T-helper 2 cell (primary cell): ENCODE data around the gene DUSP22.

Experiments used
- DNase-seq, 5 experiments: peaks; one replicate each; pipeline versions ENCODE4 v3.0.0 to v3.0.0-alpha.2; 2012 to 2022

DUSP22 gene

DNA sequence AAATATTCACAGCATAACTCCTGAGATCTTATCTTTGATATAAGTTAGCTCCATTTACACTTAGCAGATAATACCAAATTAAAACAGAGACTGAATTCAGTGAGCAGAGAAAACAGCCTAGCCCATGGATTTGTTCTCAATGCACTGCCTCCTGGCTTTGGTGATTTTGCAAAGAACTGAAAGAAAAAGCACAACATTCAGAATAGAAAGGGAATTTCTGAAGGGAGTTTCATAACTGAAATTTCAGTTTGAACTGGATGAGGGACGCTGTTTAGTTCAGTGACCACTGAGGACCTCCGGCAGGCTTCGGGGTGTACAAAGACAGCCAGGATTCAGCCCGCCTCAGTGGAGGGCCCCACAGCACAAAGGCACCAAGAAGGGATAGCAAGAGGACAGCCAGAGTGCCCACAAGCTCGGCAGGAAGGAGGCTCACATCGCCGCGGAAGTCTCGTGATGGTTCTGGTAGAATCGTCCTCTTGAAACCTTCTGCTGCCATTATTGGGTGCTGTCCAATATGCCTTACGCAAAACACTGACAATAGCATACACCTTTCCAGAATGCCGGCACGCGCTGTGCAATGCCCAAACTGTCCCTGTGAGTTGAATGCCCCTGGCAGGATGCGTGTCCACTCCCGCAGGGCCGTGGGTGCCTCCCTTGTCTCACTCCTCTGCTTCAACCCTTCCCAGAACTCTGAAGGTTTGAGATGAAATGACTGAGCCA is 89.6 kb downstream of the DUSP22 start:
- no peak for DNase-seq

DNA sequence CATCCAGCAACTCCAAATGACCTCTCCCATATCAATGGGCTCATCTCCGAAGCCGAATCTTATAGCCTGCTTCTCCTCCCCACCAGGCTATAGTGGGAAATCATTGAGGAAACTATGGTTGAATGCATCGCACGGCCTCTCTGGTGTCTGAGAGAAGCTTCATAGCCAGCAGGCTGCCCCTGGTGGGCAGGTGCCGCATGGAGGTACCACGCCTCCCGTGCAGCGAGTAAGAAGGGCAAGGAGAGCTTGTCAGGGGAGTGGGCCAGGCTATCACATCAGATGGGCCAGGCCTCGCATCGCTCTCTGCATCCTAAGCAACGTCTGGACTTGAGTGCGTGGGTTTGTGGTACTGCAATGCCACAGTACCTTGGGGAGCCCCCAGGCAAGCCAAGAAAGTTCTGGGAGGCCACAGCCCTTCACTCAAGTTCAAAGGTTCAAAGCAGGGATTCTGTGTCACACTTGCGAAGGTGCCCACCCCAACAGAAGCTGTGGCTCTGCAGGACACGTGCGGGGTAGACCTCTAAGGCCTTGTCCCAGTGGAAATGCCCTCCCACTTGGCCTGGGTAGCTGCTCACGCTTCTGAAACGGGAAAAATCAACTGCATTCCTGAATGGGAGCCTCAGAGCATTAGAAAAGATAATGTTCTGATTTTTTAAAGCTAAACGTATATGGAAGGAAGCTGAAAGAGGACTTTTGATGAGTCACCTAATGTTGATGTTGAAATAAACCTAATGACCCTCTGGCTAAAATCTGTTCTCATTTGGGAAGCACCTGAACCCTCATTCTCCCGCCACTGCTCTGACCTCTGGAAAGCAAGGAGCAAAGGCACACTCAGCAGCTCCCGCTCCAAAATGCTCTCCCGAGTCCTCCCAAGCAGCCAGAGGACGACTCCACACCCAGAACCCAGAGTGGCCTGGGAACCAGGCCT is 90.9 kb downstream of the DUSP22 start:
- no peak for DNase-seq

GRCh38 chr6:383856-384255 is 91.6 kb downstream of the DUSP22 start:
- no peak for DNase-seq

- DNase-seq = no peak
Observed at GRCh38 chr6:384898-385297, 92.6 kb downstream of the DUSP22 start.

DNA sequence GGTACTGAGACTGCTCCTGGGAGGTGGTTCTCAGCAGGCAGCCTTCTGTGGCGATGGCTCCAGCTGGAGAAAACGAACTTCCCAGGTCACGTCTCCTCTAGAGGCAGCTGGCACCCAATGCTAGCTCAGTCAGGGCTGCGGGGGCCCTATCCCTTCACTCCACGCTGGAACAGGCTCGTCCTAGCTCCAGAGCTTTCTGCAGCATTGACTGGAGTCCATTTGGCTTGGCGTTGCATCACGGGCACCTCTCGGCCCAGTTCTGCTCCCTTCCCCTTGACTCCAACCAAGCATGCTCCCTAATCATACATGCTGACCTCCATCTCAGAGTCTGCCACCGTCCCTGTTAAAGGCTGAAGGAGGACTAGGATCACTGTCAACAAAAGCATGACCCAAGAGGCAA is 93.3 kb downstream of the DUSP22 start:
- no peak for DNase-seq

GRCh38 chr6:386688-387266 is 94.5 kb downstream of the DUSP22 start:
- DNase-seq = no peak

- no peak for DNase-seq
Observed at GRCh38 chr6:387293-387741, 95.0 kb downstream of the DUSP22 start.

- no peak for DNase-seq
Observed at GRCh38 chr6:388202-388903, 96.1 kb downstream of the DUSP22 start.

- no peak for DNase-seq
Observed at GRCh38 chr6:389143-389542, 96.9 kb downstream of the DUSP22 start.

DNA sequence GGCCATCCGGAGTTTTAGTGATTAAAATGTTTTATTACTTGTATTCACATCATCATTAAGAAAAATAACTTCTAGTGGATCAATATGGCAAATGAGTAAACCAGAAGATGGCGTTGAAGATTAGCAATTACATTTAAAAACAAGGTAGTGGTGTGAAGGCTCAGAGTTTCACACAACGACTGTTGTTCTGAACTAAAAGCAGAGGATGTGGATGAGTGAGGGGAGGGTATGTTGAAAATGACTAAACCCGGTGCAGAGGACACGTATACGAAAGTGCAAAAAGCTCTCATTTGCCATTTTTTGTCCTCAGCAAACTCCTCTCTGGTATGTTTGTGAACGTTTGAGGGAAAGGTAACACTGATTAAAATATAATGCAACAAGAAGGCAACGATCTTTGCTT is 97.3 kb downstream of the DUSP22 start:
- DNase-seq = peak in 1 of 5 experiments; percentile 97

DNA sequence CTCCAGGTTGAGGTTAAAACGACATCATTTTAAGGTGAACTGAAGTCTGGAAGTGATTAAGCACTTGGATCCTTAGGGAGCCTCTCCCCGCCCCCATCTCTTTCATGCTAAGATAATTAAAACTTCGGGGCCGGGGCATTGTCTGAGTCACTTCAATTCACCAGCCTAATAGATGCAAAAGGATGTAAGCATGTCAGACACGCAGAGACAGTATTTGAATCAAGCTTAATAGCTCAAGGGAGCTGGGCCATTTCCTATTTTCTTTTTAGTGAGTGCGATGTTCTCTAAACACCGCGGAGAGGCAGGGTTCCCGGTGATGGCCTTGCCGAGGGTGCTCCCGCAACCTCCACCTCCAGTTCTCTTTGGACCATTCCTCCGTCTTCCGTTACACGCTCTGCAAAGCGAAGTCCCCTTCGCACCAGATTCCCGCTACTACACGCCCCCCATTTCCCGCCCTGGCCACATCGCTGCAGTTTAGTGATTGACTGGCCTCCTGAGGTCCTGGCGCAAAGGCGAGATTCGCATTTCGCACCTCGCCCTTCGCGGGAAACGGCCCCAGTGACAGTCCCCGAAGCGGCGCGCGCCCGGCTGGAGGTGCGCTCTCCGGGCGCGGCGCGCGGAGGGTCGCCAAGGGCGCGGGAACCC is 98.7 kb downstream of the DUSP22 start:
- DNase-seq = peak in 1 of 5 experiments; percentile 81

- peak in 3 of 5 experiments; percentile 44 to 81 (median 69) for DNase-seq
Observed at GRCh38 chr6:391559-392440, 99.5 kb downstream of the DUSP22 start, which contains the start of gene IRF4. Gene IRF4, plus strand, starts transcription at chr6:391752. Its CDS starts 1,401 bp downstream, at chr6:393153.

DNA sequence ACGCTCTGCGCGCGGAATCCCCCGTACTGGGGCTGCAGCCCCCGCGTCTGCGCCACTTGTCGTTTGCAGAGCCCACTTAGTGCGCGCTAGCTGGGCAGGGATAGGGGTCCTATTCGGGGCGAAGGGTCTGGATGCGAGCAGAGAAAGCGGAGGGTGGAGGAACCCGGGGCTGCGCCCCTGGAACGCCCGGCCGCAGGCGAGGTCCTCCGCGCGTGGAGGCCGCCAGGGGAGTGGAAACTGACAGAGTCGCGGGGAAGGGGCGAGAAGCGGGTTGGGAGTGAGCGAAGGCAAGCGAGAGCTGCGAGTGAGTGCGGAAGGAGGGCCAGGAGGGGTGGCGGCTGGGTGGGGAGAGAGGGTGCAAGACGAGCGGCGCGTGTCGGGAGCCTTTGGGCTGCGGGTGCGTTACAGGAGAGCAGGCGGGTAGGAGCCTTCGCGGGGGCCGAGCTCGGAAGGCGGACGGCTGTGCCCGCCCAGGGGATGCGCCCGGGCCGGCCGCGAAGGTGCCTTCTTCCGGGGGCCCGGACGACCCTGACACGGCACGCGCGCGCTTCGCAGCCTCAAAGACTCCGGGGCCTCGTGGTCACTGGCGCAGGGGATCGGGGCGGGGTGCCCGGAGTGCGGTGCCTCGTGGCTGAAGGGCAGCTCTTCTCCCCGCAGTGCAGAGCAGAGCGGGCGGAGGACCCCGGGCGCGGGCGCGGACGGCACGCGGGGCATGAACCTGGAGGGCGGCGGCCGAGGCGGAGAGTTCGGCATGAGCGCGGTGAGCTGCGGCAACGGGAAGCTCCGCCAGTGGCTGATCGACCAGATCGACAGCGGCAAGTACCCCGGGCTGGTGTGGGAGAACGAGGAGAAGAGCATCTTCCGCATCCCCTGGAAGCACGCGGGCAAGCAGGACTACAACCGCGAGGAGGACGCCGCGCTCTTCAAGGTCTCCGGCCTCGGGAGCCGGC is 100.4 kb downstream of the DUSP22 start:
- peak in 2 of 5 experiments; percentile 22 to 72 for DNase-seq

- peak in 1 of 5 experiments; percentile 45 for DNase-seq
Observed at GRCh38 chr6:393391-394221, 101.3 kb downstream of the DUSP22 start.

DNA sequence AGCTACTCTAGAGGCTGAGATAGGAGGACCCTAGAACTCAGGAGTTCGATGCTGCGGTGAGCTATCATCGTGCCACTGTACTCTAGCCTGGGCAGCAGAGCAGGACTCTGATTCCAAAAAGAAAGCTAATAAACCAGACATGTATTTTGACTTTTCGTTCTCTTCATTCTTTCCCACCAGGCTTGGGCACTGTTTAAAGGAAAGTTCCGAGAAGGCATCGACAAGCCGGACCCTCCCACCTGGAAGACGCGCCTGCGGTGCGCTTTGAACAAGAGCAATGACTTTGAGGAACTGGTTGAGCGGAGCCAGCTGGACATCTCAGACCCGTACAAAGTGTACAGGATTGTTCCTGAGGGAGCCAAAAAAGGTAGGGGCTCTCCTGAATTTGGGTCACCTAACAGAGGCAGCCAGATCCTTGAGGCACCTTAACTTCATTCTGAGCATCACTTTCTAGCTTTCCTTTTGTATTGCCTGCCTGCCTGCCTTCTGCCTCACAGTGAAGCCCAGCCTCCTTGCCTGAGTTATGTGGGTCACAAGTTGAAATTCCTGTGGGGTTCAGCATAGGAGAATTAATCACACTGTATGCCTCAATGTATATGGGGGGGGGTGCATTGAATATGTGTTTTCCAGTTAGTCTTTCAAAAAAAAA is 102.5 kb downstream of the DUSP22 start:
- no peak for DNase-seq

DNA sequence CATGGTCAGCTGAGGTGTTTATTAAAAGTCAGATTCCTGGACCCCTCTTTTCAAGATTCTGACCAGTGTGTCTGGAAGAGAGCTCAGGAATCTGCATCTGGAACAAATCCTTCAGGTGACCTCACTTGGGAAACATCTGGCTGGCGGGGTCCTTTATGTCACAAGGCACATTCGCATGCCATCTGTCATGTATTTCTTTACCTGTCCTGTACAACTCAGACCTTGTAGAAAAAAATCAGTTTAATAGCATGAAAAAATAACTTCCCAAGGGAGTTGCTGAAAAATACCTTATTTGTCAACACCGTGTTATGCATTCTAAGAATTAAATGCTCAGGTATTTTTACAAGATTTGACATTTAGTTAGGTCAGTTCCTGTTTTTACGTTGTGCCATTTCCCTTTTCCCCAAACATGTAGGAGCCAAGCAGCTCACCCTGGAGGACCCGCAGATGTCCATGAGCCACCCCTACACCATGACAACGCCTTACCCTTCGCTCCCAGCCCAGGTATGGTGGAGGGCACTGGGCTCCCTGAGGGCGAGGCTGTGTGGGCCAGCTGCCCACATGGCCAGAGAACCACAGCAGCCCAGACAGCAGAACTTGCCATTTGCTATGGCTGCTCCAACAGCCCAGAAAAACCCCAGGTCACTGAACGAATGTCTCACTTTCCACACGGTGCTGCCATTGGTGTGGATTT is 103.3 kb downstream of the DUSP22 start:
- no peak for DNase-seq

DNA sequence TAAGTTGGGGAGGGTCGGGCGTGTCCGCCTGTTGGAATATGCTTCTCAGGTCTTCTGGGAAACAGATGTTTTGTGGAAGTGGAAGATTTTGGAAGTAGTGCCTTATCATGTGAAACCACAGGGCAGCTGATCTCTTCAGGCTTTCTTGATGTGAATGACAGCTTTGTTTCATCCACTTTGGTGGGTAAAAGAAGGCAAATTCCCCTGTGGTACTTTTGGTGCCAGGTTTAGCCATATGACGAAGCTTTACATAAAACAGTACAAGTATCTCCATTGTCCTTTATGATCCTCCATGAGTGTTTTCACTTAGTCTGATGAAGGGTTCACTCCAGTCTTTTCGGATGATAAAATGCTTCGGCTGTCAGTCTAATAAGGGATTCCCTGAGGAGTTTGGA is 103.8 kb downstream of the DUSP22 start:
- DNase-seq = no peak

DNA sequence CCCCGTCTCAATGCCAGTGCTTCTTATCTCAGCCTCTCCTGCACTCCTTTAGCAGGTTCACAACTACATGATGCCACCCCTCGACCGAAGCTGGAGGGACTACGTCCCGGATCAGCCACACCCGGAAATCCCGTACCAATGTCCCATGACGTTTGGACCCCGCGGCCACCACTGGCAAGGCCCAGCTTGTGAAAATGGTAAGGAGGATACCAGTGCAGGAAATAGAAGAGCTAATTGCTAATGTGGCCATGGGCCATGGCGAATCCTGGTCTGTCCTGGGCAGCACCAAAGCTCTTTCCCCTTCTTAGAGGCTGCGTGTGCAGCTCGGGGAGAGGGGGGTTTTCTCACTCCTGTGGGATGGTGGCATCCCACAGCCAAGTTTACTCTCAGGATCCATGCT is 104.8 kb downstream of the DUSP22 start:
- DNase-seq = no peak
